ENCODE results near the gene CDH15.
A peak's percentile ranks its signal among the peaks of the same experiment; 100 is the strongest.
"Not testable (repeated sequence)": the region's sequence is repeated elsewhere in the genome, so short reads cannot be mapped to it uniquely, and the experiment has no call there.

CDH15 gene

GRCh38 chr16:89187032-89187769 is 15.7 kb downstream of the CDH15 start:
- DNase-seq (ENCODE audit: extremely low read depth in 1 of 2, low read depth in 1 of 2): no peak

GRCh38 chr16:89187770-89188392 is 16.3 kb downstream of the CDH15 start:
- no peak for DNase-seq (ENCODE audit: extremely low read depth in 1 of 2, low read depth in 1 of 2)

- DNase-seq (ENCODE audit: extremely low read depth in 1 of 2, low read depth in 1 of 2): not testable (repeated sequence)
Measured at GRCh38 chr16:89188471-89189357, 17.2 kb downstream of the CDH15 start.

- no peak for DNase-seq (ENCODE audit: extremely low read depth in 1 of 2, low read depth in 1 of 2)
Measured at GRCh38 chr16:89189358-89190025, 17.9 kb downstream of the CDH15 start.

GRCh38 chr16:89190150-89190958 is 18.8 kb downstream of the CDH15 start:
- DNase-seq (ENCODE audit: extremely low read depth in 1 of 2, low read depth in 1 of 2): no peak

GRCh38 chr16:89191033-89191900 is 19.7 kb downstream of the CDH15 start:
- no peak for DNase-seq (ENCODE audit: extremely low read depth in 1 of 2, low read depth in 1 of 2)

GRCh38 chr16:89191901-89192185 is 20.3 kb downstream of the CDH15 start:
- DNase-seq (ENCODE audit: extremely low read depth in 1 of 2, low read depth in 1 of 2): no peak

- peak; percentile 57 to 68 for DNase-seq (ENCODE audit: extremely low read depth in 1 of 2, low read depth in 1 of 2)
Measured at GRCh38 chr16:89192186-89192955, 20.8 kb downstream of the CDH15 start.

GRCh38 chr16:89192956-89193575 is 21.5 kb downstream of the CDH15 start:
- DNase-seq (ENCODE audit: extremely low read depth in 1 of 2, low read depth in 1 of 2): peak in 1 of 2 donors; percentile 50

- no peak for DNase-seq (ENCODE audit: extremely low read depth in 1 of 2, low read depth in 1 of 2)
Measured at GRCh38 chr16:89193576-89194293, 22.2 kb downstream of the CDH15 start.

GRCh38 chr16:89194340-89195311 is 23.1 kb downstream of the CDH15 start:
- no peak for DNase-seq (ENCODE audit: extremely low read depth in 1 of 2, low read depth in 1 of 2)

GRCh38 chr16:89195521-89196171 is 24.1 kb downstream of the CDH15 start:
- no peak for DNase-seq (ENCODE audit: extremely low read depth in 1 of 2, low read depth in 1 of 2)

GRCh38 chr16:89197033-89197632 is 25.6 kb downstream of the CDH15 start:
- no peak for DNase-seq (ENCODE audit: extremely low read depth in 1 of 2, low read depth in 1 of 2)

- DNase-seq (ENCODE audit: extremely low read depth in 1 of 2, low read depth in 1 of 2): no peak
Measured at GRCh38 chr16:89197633-89198416, 26.3 kb downstream of the CDH15 start.
